HEK293T (cell line): ENCODE data around the gene CTSH.

Experiments used
- FOXA1 ChIP-seq: fragments of 450-650 bp; IDR thresholded peaks from 2 replicates; pipeline ENCODE4 v1.6.1; 2016; ENCODE audit warnings: mild to moderate bottlenecking
- FOXM1 ChIP-seq: fragments of 450-650 bp; IDR thresholded peaks from 2 replicates; pipeline ENCODE4 v1.6.1; 2017; ENCODE audit warnings: mild to moderate bottlenecking, borderline replicate concordance
- SP1 ChIP-seq: fragments of 450-650 bp; IDR thresholded peaks from 2 replicates; pipeline ENCODE4 v1.6.1; 2017
- SUZ12 ChIP-seq: fragments of 450-650 bp; IDR thresholded peaks from 2 replicates; pipeline ENCODE4 v1.6.1; 2016; ENCODE audit warnings: mild to moderate bottlenecking
- TARDBP ChIP-seq: fragments of 450-650 bp; IDR thresholded peaks from 2 replicates; pipeline ENCODE4 v1.6.1; 2016

DNA sequence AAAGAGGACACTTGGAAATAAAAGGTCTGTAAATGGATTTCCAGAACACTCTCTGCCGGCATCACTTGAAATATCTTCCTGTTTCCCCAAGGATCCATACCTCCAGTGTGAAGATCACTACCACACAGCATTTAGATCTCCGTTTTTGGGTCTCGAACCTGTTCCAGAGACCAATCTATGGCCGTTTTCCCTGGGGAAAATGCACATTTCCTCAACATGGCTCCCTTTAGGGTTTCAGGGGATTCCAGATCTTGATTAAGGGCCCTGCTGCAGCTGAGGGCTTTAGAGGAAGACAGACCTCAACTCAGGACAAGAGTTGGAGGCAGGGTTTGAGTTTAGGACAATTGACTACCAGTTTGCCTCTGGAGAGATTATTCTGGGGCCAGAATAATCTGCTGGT, 2.1 kb downstream of the CTSH start:
- TF ChIP-seq SUZ12 (no peak), FOXA1 (no peak), TARDBP (no peak), FOXM1 (no peak), SP1 (no peak)
